Body of pancreas (tissue), 4 donors: ENCODE results near the gene HERPUD1. TPM values are rescaled to one million over a fixed set of nuclear protein-coding genes. Genes with fewer than 3 reads are reported as not detected.

Source experiments
- ATAC-seq: fragments of 150-250 bp; one replicate; pipeline ENCODE4 v1.9.1; 2016
- DNase-seq, 4 donors: peaks; one replicate each; pipeline ENCODE4 v3.0.0-alpha.2; 2019
- H3K27ac ChIP-seq, 4 donors: fragments of 200-600 bp; sonication (generic); 1 replicate in 3 of 4; 2 replicates in 1 of 4; pipeline versions ENCODE4 v1.5.1 to v1.6.1; 2016 to 2019; ENCODE audit warnings: mild to moderate bottlenecking in 1 of 4, mixed read lengths in 1 of 4, moderate library complexity in 1 of 4
- H3K27me3 ChIP-seq, 2 donors: fragments of 200-600 bp; sonication (generic); one replicate each; pipeline ENCODE4 v1.6.0; 2016; ENCODE audit warnings: mild to moderate bottlenecking in 1 of 2
- H3K36me3 ChIP-seq, 2 donors: fragments of 200-600 bp; sonication (generic); replicated peaks in 1 of 2; 2 replicates each; pipeline ENCODE4 v1.5.1; 2016; ENCODE audit warnings: low read depth in 2 of 2; ENCODE audit not compliant: insufficient read depth in 1 of 2
- H3K4me1 ChIP-seq: fragments of 200-600 bp; sonication (generic); one replicate; pipeline ENCODE4 v1.6.0; 2016
- H3K4me3 ChIP-seq, 2 donors: fragments of 200-600 bp; sonication (generic); 1 replicate in 1 of 2; 2 replicates in 1 of 2; pipeline ENCODE4 v1.5.1; 2016 to 2019
- H3K9me3 ChIP-seq, 3 donors: fragments of 200-600 bp; sonication (generic); 1 replicate in 2 of 3; 2 replicates in 1 of 3; pipeline ENCODE4 v1.5.1; 2016
- POLR2A ChIP-seq, 3 donors: fragments of 450-650 bp; IDR thresholded peaks; one replicate each; pipeline ENCODE4 v1.6.1; 2016; ENCODE audit warnings: antibody characterized with exemption in 3 of 3, mild to moderate bottlenecking in 2 of 3
- WGBS, 2 donors: methylation state at CpG; one replicate each; pipeline ENCODE4 v1.1.5; 2017; 5-methylcytosine and 5-hydroxymethylcytosine counted together
- intact Hi-C: fragments of 100-400 bp; cut with DNase I; formaldehyde crosslinking; loops from one replicate; pipeline ENCODE4 v1.15.1; 2023
- total RNA-seq, 2 donors: library from RNA; depleted of rRNA; stranded (reverse); fragments of >200 nt; gene quantifications; one replicate each; pipeline ENCODE4 v1.1.0, GENCODE V29; 2016
- TF ChIP-seq, protein P1 (sequence below), 7 experiments: fragments of 450-650 bp in 4 of 7; fragments of 200-600 bp in 3 of 7; sonication (generic) in 3 of 7; IDR thresholded peaks; one replicate each; pipeline ENCODE4 v1.5.1; 2016 to 2019; ENCODE audit warnings: antibody characterized with exemption in 7 of 7

HERPUD1 gene
- total RNA-seq, 2 donors from 2014 or later, result 211 to 293 TPM

- intact Hi-C loops, result no loop called here
- WGBS, 2 donors, result 100% methylated on average over 2 of the region's 2 CpGs
- H3K27ac ChIP-seq, result no peak overlapping the region
- no peaks in the 10 kb centered on the region for H3K27me3 ChIP-seq
- no peaks in the 10 kb centered on the region for H3K36me3 ChIP-seq
- H3K4me1 ChIP-seq, result peaks cover 41% of the 10 kb centered on the region
- no peaks in the 10 kb centered on the region for H3K9me3 ChIP-seq
- TF ChIP-seq, protein P1, sequence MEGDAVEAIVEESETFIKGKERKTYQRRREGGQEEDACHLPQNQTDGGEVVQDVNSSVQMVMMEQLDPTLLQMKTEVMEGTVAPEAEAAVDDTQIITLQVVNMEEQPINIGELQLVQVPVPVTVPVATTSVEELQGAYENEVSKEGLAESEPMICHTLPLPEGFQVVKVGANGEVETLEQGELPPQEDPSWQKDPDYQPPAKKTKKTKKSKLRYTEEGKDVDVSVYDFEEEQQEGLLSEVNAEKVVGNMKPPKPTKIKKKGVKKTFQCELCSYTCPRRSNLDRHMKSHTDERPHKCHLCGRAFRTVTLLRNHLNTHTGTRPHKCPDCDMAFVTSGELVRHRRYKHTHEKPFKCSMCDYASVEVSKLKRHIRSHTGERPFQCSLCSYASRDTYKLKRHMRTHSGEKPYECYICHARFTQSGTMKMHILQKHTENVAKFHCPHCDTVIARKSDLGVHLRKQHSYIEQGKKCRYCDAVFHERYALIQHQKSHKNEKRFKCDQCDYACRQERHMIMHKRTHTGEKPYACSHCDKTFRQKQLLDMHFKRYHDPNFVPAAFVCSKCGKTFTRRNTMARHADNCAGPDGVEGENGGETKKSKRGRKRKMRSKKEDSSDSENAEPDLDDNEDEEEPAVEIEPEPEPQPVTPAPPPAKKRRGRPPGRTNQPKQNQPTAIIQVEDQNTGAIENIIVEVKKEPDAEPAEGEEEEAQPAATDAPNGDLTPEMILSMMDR (IDR thresholded peaks at IDR 0.05), result no peak
- TF ChIP-seq POLR2A (IDR thresholded peaks at IDR 0.05), result no peak
- ATAC-seq (no peak), DNase-seq (no peak)
- no peak overlapping the region for H3K4me3 ChIP-seq
These were observed 55.8 kb downstream of the HERPUD1 start for GRCh38 chr16:56987692-56988091.

- TF ChIP-seq, protein P1 (IDR thresholded peaks at IDR 0.05), result no peak
- no peak for TF ChIP-seq POLR2A (IDR thresholded peaks at IDR 0.05)
- WGBS, 2 donors, result 80 to 88% methylated on average over 3 to 6 of the region's 6 CpGs
- DNase-seq, result no peak
- no peaks in the 10 kb centered on the region for H3K27me3 ChIP-seq
- H3K27ac ChIP-seq, result peak overlapping the region in 2 of 4 donors; percentile 66 to 77
- no peak for ATAC-seq
- intact Hi-C loops, result no loop called here
- no peaks in the 10 kb centered on the region for H3K9me3 ChIP-seq
- no peaks in the 10 kb centered on the region for H3K36me3 ChIP-seq
- H3K4me1 ChIP-seq, result peaks cover 39% of the 10 kb centered on the region
- no peak overlapping the region for H3K4me3 ChIP-seq
These were observed 56.4 kb downstream of the HERPUD1 start for GRCh38 chr16:56988161-56988947.

DNA sequence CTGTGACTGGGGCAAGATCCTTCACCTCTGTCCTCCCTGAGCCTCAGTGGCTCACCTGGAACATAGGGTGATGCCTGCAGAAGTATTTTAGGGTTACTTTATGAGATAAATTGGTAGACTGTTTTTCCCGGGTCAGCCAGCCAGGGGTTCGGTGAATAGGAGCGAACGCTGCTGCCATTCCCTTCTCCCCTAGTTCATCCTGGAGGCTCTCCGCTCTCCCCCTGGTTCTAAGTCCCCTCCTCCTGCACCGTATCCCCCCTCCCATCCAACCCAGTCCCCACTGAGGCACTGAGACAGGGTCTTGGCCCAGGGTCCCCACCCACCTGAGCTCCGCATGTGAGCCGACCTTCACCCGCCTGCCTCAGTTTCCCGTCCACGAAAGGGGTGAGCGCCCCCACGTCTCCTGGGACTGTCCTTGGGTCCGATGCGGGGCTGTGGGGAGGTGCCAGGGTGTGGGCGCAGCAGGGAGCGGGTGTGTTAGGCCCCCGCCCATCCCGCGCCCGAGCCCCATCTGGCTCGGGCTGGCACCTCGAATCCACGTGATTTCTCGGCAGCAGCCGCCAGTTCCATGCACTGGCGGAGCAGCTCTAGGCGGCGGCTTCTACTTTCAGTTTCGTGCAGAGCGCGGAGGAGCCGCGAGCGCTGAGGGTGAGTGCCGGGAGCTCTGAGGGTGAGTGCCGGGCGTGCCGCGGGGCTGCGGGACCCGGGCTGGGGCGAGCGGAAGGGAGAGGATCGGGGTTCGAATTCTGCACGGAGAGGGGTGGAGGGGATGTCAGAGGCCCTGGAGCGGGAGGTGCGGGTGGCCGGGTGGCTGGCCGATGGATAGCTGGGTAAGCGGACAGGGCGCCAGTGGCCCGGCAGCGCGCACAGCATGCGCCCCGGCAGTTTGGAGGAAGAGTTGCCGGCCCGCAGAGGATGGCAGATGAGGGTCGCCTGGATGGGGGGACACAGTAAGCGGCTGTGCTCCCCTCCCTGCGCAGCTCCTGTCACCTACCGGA, 57.3 kb downstream of the HERPUD1 start, which contains the start of gene NLRC5:
TSS of gene NLRC5 (plus strand) at position 610 of the 998 bp plus-strand sequence. CDS start 31,156 bp downstream, outside the sequence.
- H3K4me1 ChIP-seq, result peaks cover 33% of the 10 kb centered on the region
- intact Hi-C loops, result no loop called here
- no peaks in the 10 kb centered on the region for H3K9me3 ChIP-seq
- WGBS, 2 donors, result 7 to 19% methylated on average over 25 to 62 of the region's 64 CpGs
- peak within 1 kb of the TSS; percentile 50 to 77 (median 69) for H3K27ac ChIP-seq
- DNase-seq, result peak; percentile 82 to 89 (median 87)
- H3K36me3 ChIP-seq, result no peaks in the 10 kb centered on the region
- TF ChIP-seq, protein P1 (IDR thresholded peaks at IDR 0.05), result peak in 2 of 7 experiments; percentile 1 to 27
- TF ChIP-seq POLR2A (IDR thresholded peaks at IDR 0.05), result peak; percentile 36 to 82 (median 77)
- peak; percentile 91 for ATAC-seq
- H3K27me3 ChIP-seq, result no peaks in the 10 kb centered on the region
- H3K4me3 ChIP-seq, result peak within 1 kb of the TSS; percentile 73 to 80

- Histone ChIP-seq H3K27ac (peak overlapping the region; percentile 50 to 77 (median 69)), H3K9me3 (no peaks in the 10 kb centered on the region), H3K4me1 (peaks cover 26% of the 10 kb centered on the region), H3K36me3 (no peaks in the 10 kb centered on the region), H3K27me3 (no peaks in the 10 kb centered on the region), H3K4me3 (peak overlapping the region; percentile 73 to 80)
- no peak for DNase-seq
- WGBS, 2 donors, result 10 to 13% methylated on average over 7 of the region's 7 CpGs
- no peak for ATAC-seq
- no peak for TF ChIP-seq POLR2A (IDR thresholded peaks at IDR 0.05)
- TF ChIP-seq, protein P1 (IDR thresholded peaks at IDR 0.05), result no peak
- intact Hi-C loops, result no loop called here
These were observed 58.0 kb downstream of the HERPUD1 start for GRCh38 chr16:56989988-56990387.
